ENCODE measurements around the gene TSPY4. TPM values are rescaled to one million over a fixed set of nuclear protein-coding genes. Genes with fewer than 3 reads are reported as not detected.

The TSPY4 gene
- not detected for total RNA-seq

GRCh38 chrY:9337164-9337563 is at the start of gene TSPY4:
Gene TSPY4, plus strand, starts transcription at chrY:9337464. Its CDS starts 46 bp downstream, at chrY:9337510.

DNA sequence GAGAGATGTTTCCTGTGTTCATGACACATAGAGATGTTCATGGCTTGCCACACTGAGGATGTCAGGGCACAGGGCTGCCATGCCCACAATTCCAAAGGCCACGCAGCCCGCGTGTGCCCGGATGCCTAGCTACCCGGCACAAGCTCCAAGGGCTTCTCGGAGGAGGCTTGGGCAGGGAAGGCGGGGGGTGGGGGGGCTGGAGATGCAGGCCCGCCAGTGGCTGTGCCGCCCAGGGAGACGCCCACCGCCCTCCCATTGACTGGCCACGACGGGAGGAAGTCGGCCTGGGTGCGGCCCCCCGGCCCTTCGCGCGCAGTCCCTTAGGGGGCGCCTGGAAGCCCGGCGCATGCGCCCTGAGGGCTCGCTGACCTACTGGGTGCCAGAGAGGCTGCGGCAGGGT is 20.2 kb downstream of the TSPY4 start, which contains the start of gene TSPY8:
TSS of gene TSPY8 (plus strand) at position 301 of the 400 bp plus-strand sequence. CDS start at position 347, 46 bp downstream.

Other genes starting within 250 kb of the TSPY4 start
- gene TSPY8, start 20.3 kb downstream of the TSPY4 start, total RNA-seq, result not detected
- not detected for gene TSPY3, start 61.0 kb downstream of the TSPY4 start, total RNA-seq
- gene TSPY1, start 129.5 kb downstream of the TSPY4 start, total RNA-seq, result not detected
- not detected for gene TSPY9, start 149.8 kb downstream of the TSPY4 start, total RNA-seq
- gene TSPY10, start 190.4 kb downstream of the TSPY4 start, total RNA-seq, result not detected

Measured in activated naive CD4-positive, alpha-beta T cell treated with anti-CD3 and anti-CD28 coated beads, Interleukin-2, amount 10 ng/mL, durations not matched to agents 5 hours and 36 hours (primary cell).